ENCODE results near the gene HDAC6. TPM values are rescaled to one million over a fixed set of nuclear protein-coding genes. Genes with fewer than 3 reads are reported as not detected.

HDAC6 gene
- total RNA-seq, 1 donor from 2014 or later: 151 TPM

DNA sequence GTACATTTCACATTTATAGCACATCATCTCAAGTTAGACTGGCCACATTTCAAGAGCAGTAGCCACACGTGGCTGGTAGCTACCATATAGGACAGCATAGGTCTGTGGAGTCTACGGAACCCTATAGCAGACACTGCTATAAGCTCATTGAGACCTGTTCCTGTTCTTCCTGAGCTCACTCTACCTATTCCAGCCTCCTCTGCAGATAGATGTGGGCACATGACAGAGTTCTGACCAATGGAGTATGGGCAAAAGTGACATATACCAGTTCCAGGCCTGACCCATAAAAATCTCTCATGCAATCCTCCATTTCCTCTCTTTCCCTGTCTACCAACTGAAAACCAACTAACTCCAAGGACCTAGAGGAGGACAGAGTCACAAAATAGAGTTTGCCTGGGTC is 3.5 kb upstream of the HDAC6 start:
- no peak for DNase-seq (ENCODE audit: extremely low spot score, unreplicated experiment)
- Mint-ChIP-seq H3K27ac (no peak overlapping the region), H3K4me3 (no peak overlapping the region), H3K27me3 (no peaks in the 10 kb centered on the region), H3K4me1 (ENCODE audit: unreplicated experiment) (no peaks in the 10 kb centered on the region), H3K9me3 (no peaks in the 10 kb centered on the region), H3K36me3 (no peaks in the 10 kb centered on the region)
- TF ChIP-seq, protein P1, sequence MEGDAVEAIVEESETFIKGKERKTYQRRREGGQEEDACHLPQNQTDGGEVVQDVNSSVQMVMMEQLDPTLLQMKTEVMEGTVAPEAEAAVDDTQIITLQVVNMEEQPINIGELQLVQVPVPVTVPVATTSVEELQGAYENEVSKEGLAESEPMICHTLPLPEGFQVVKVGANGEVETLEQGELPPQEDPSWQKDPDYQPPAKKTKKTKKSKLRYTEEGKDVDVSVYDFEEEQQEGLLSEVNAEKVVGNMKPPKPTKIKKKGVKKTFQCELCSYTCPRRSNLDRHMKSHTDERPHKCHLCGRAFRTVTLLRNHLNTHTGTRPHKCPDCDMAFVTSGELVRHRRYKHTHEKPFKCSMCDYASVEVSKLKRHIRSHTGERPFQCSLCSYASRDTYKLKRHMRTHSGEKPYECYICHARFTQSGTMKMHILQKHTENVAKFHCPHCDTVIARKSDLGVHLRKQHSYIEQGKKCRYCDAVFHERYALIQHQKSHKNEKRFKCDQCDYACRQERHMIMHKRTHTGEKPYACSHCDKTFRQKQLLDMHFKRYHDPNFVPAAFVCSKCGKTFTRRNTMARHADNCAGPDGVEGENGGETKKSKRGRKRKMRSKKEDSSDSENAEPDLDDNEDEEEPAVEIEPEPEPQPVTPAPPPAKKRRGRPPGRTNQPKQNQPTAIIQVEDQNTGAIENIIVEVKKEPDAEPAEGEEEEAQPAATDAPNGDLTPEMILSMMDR (conservative IDR thresholded peaks at IDR 0.05): no peak

DNA sequence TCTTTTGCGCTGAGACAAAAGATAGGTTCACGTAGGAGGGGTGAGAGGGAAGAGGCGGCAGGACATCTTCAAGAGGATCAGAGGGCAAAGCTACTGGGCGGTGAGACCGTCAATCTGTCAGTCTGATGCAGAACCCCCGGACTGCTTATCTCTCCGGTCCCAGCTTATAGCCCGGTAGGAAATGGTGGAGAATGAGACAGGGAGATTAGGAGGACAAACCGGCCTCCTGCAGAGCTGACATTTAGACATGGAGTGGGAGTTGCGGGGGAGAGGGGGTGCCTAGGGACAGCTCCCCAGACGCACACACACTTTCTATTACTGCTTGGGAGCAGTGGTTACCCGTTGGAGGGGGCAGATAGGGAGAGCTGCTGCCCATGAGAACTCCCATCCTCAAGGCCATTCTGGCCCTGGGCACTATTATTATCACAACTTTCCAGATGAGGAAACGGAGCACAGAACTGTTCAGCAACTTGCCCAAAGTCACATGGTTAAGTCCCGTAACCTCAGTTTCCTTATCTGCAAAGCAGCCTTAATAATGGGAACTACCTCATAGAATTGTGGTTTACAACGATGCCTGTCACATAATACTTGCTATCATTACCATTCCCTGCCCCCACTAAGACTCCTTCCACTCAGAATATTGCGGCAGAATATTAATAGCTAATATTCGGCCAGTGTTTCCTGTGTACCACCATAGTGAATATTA is 1.1 kb upstream of the HDAC6 start:
- Mint-ChIP-seq H3K27me3 (no peaks in the 10 kb centered on the region), H3K4me3 (peak overlapping the region; percentile 98), H3K27ac (peak overlapping the region; percentile 100), H3K9me3 (no peaks in the 10 kb centered on the region), H3K36me3 (peaks cover 5% of the 10 kb centered on the region), H3K4me1 (ENCODE audit: unreplicated experiment) (no peaks in the 10 kb centered on the region)
- TF ChIP-seq, protein P1 (conservative IDR thresholded peaks at IDR 0.05): no peak
- no peak for DNase-seq (ENCODE audit: extremely low spot score, unreplicated experiment)

GRCh38 chrX:48802089-48802904 is 430 bp downstream of the HDAC6 start:
- peak overlapping the region; percentile 100 for H3K27ac Mint-ChIP-seq
- H3K4me1 Mint-ChIP-seq (ENCODE audit: unreplicated experiment): no peaks in the 10 kb centered on the region
- TF ChIP-seq, protein P1 (conservative IDR thresholded peaks at IDR 0.05): no peak
- peak; percentile 78 for DNase-seq (ENCODE audit: extremely low spot score, unreplicated experiment)
- no peaks in the 10 kb centered on the region for H3K27me3 Mint-ChIP-seq
- H3K36me3 Mint-ChIP-seq: peaks cover 5% of the 10 kb centered on the region
- H3K9me3 Mint-ChIP-seq: no peaks in the 10 kb centered on the region
- peak overlapping the region; percentile 98 for H3K4me3 Mint-ChIP-seq

DNA sequence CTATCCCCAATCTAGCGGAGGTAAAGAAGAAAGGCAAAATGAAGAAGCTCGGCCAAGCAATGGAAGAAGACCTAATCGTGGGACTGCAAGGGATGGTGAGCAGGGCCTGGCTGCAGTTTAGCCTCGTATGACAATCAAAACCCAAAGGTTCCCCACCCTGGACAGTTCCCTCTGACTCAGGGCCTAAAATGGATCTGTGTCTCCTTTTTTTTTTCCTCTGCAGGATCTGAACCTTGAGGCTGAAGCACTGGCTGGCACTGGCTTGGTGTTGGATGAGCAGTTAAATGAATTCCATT is 986 bp downstream of the HDAC6 start:
- TF ChIP-seq, protein P1 (conservative IDR thresholded peaks at IDR 0.05): no peak
- H3K27ac Mint-ChIP-seq: peak overlapping the region; percentile 100
- DNase-seq (ENCODE audit: extremely low spot score, unreplicated experiment): no peak
- H3K4me3 Mint-ChIP-seq: peak overlapping the region; percentile 98
- H3K27me3 Mint-ChIP-seq: no peaks in the 10 kb centered on the region
- no peaks in the 10 kb centered on the region for H3K4me1 Mint-ChIP-seq (ENCODE audit: unreplicated experiment)
- H3K36me3 Mint-ChIP-seq: peaks cover 5% of the 10 kb centered on the region
- no peaks in the 10 kb centered on the region for H3K9me3 Mint-ChIP-seq

- Mint-ChIP-seq H3K4me3 (no peak overlapping the region), H3K4me1 (ENCODE audit: unreplicated experiment) (no peaks in the 10 kb centered on the region), H3K27me3 (no peaks in the 10 kb centered on the region), H3K27ac (no peak overlapping the region), H3K9me3 (no peaks in the 10 kb centered on the region), H3K36me3 (peaks cover 5% of the 10 kb centered on the region)
- TF ChIP-seq, protein P1 (conservative IDR thresholded peaks at IDR 0.05): no peak
- no peak for DNase-seq (ENCODE audit: extremely low spot score, unreplicated experiment)
Measured at GRCh38 chrX:48806081-48806480, 4.2 kb downstream of the HDAC6 start.
